Small intestine (tissue), 7 donors: ENCODE measurements around the gene SLC25A13. TPM values are rescaled to one million over a fixed set of nuclear protein-coding genes. Genes with fewer than 3 reads are reported as not detected.

Source experiments
- DNase-seq, 2 donors: peaks; one replicate each; pipeline versions ENCODE4 v3.0.0 to v3.0.0-alpha.2; 2013
- FAIRE-seq: peaks from 2 replicates; lab custom pipeline; 2012; peaks lifted over from hg19 to GRCh38; lab: Jason Lieb, UNC
- H3K27ac ChIP-seq, 3 donors: one replicate each; pipeline ENCODE4 v1.5.1; 2013; ENCODE audit warnings: low read length in 2 of 3, mild to moderate bottlenecking in 2 of 3, control low read depth in 1 of 3, inconsistent platforms in 1 of 3, low read depth in 1 of 3, moderate library complexity in 1 of 3
- H3K27me3 ChIP-seq, 3 donors: one replicate each; pipeline ENCODE4 v1.6.1; 2013; ENCODE audit warnings: low read length in 3 of 3, inconsistent platforms in 1 of 3; ENCODE audit not compliant: control insufficient read depth in 3 of 3, insufficient read depth in 3 of 3
- H3K36me3 ChIP-seq, 3 donors: one replicate each; pipeline ENCODE4 v1.6.1; 2013; ENCODE audit warnings: low read length in 3 of 3, inconsistent platforms in 1 of 3, low read depth in 1 of 3, mild to moderate bottlenecking in 1 of 3, moderate library complexity in 1 of 3; ENCODE audit not compliant: control insufficient read depth in 3 of 3, insufficient read depth in 2 of 3
- H3K4me1 ChIP-seq, 3 donors: one replicate each; pipeline ENCODE4 v1.6.1; 2013; ENCODE audit warnings: low read length in 2 of 3, inconsistent platforms in 1 of 3, low read depth in 1 of 3, mild to moderate bottlenecking in 1 of 3, moderate library complexity in 1 of 3; ENCODE audit not compliant: control insufficient read depth in 3 of 3, insufficient read depth in 2 of 3
- H3K4me3 ChIP-seq, 3 donors: one replicate each; pipeline ENCODE4 v1.5.1; 2013; ENCODE audit warnings: low read length in 3 of 3, control low read depth in 1 of 3, inconsistent platforms in 1 of 3, low read depth in 1 of 3, mild to moderate bottlenecking in 1 of 3, moderate library complexity in 1 of 3
- H3K9me3 ChIP-seq, 2 donors: one replicate each; pipeline ENCODE4 v1.6.1; 2013; ENCODE audit warnings: low read depth in 1 of 2, low read length in 1 of 2; ENCODE audit not compliant: control insufficient read depth in 2 of 2, insufficient read depth in 1 of 2
- WGBS, 3 donors: extraction: QIAGEN DNeasy Blood & Tissue Kit; methylation state at CpG; one replicate each; pipeline ENCODE4 v1.1.7; 2013; 5-methylcytosine and 5-hydroxymethylcytosine counted together
- polyA plus RNA-seq, 4 donors: library from polyadenylated mRNA; stranded (reverse) in 3 of 4; unstranded in 1 of 4; fragments of 200-250 nt in 3 of 4; fragments of 120-200 nt in 1 of 4; gene quantifications; one replicate each; pipeline versions ENCODE4 v1.2.1 to v1.2.3, GENCODE V29; 2013
- donor health status: healthy with polysubstance abuse.
- donor health status: control.
- donor health status: control.
- donor health status: Bipolar disorder and iron deficiency.
- donor health status: healthy.

The SLC25A13 gene
- polyA plus RNA-seq, 4 donors: 25.9 to 49.0 (median 39.4) TPM

DNA sequence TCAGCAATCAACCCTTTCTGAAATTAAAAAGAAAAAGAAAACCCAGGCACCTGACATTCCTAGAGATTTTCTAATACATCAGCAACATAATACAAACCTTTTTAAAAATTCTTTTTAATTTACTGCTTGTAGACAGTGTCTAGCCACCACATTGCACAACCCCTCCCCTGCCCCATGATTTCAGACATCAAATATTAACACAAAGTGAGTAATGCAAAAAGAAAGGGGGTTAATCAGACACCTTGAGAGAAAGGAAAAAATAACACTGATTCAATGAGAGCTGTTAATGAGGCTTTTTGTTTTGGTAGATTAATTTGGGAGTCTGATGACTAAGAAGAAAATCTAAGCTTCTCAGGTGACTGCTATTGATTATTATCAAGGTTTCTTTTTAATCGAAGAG lies 55.3 kb downstream of the SLC25A13 start:
- Histone ChIP-seq H3K4me3 (no peak overlapping the region), H3K4me1 (no peaks in the 10 kb centered on the region), H3K36me3 (peaks cover 2 to 12% (median 6%) of the 10 kb centered on the region in 3 donors), H3K9me3 (no peaks in the 10 kb centered on the region), H3K27ac (no peak overlapping the region), H3K27me3 (no peaks in the 10 kb centered on the region)
- no peak for FAIRE-seq
- DNase-seq: no peak
- WGBS, 3 donors: 94 to 99% (median 95%) methylated on average over 1 of the region's 1 CpG

DNA sequence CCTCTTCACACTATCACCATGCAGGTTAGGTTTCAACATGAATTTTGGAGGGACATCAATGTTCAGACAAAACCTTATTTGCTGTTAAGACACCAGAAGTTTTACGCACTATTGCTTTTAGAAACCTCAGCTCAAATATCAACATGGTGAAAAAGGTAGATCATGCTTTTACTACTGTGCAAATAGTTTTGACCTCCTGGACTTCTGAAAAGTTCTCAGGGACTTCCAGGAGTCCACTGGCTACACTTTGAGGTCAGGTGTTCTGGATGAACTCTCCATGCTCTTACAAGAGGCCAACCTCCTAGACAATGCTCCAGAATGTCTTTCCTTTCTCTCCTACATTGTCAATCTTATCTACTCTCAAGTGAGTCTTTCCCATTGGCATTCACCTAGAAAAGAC lies 55.9 kb downstream of the SLC25A13 start:
- Histone ChIP-seq H3K27me3 (no peaks in the 10 kb centered on the region), H3K36me3 (peaks cover 2 to 12% (median 6%) of the 10 kb centered on the region in 3 donors), H3K4me1 (no peaks in the 10 kb centered on the region), H3K4me3 (no peak overlapping the region), H3K27ac (no peak overlapping the region), H3K9me3 (no peaks in the 10 kb centered on the region)
- FAIRE-seq (no peak), DNase-seq (no peak)
- 98 to 100% (median 98%) methylated on average over 1 of the region's 1 CpG for WGBS, 3 donors

DNA sequence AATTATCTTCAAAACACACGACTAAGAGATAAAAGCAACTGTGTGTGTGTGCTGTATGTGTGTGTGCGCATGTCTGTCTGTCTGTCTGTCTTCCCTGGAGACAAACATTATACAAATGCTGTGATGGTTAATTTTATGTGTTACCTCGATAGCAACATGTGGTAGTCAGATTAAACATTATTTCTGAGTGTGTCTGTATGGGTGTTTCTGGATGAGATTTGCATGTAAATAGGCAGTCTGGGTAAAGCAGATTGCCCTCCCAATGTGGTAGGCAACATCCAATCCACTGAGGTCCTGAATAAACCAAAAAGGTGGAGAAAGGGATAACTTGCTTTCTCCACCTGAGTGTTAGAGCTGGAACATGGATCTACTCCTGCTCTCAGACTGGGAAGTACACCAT lies 67.9 kb downstream of the SLC25A13 start:
- Histone ChIP-seq H3K4me1 (no peaks in the 10 kb centered on the region), H3K27ac (no peak overlapping the region), H3K4me3 (no peak overlapping the region), H3K27me3 (no peaks in the 10 kb centered on the region), H3K9me3 (peaks cover 0 to 3% of the 10 kb centered on the region in 2 donors), H3K36me3 (peaks cover 0 to 3% (median 0%) of the 10 kb centered on the region in 3 donors)
- 73 to 87% (median 79%) methylated on average over 3 of the region's 3 CpGs for WGBS, 3 donors
- DNase-seq: no peak
- FAIRE-seq: no peak

DNA sequence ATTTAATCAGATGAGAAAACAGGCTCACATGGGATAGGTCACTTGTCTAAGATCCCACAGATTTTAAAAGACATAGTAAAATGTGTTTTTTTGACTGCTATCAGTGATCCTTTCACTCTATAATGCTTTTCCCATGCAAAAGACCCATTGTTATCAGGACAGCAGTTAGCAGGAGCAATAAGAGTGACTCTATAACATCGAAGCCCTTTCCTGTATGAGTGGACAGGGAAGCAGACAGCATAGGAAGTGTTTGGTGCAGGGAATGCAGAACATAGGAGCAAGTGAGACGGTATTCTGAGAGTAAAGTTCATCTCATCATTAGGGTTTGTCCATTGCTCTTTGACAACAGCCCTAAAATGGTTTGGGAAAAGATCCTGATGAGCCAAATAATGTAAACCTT lies 68.5 kb downstream of the SLC25A13 start:
- peaks cover 0 to 3% of the 10 kb centered on the region in 2 donors for H3K9me3 ChIP-seq
- H3K4me1 ChIP-seq: no peaks in the 10 kb centered on the region
- no peak overlapping the region for H3K4me3 ChIP-seq
- DNase-seq (no peak), FAIRE-seq (no peak)
- H3K36me3 ChIP-seq: peaks cover 0 to 3% (median 0%) of the 10 kb centered on the region in 3 donors
- H3K27ac ChIP-seq: no peak overlapping the region
- no peaks in the 10 kb centered on the region for H3K27me3 ChIP-seq
- 49 to 58% (median 57%) methylated on average over 2 of the region's 2 CpGs for WGBS, 3 donors

DNA sequence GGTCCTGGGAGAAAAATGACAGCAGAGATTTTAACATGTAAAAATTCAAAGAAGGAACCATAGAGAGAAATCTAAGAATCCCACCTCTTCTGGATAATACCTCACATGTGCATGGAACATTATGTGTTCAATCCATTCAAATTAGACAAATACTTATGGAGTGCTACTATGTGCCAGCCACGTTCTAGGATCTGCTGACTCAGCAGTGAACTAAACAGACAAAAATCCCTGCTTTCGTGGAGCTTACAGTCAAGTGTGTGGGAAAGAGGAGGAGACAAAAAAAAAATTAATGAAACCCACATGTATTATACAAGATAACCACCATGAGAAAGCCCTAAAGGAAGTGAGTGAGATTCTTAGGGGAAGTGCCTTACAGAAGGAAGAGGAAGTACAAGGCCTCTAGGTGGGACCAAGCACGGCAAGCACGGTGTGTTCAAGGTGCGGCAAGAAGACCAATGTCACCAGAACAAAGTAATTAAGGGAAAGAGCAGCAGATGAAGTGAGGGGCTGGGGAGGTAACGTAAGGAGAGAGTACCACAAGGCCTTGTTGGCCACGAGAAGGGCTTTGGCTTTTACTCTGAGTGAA lies 71.0 kb downstream of the SLC25A13 start:
- H3K27ac ChIP-seq: no peak overlapping the region
- DNase-seq (peak in 1 of 2 donors; percentile 7), FAIRE-seq (no peak)
- peaks cover 0 to 3% (median 0%) of the 10 kb centered on the region in 3 donors for H3K36me3 ChIP-seq
- H3K4me1 ChIP-seq: no peaks in the 10 kb centered on the region
- WGBS, 3 donors: 70 to 74% (median 72%) methylated on average over 7 of the region's 7 CpGs
- no peaks in the 10 kb centered on the region for H3K27me3 ChIP-seq
- no peak overlapping the region for H3K4me3 ChIP-seq
- peaks cover 0 to 3% of the 10 kb centered on the region in 2 donors for H3K9me3 ChIP-seq

DNA sequence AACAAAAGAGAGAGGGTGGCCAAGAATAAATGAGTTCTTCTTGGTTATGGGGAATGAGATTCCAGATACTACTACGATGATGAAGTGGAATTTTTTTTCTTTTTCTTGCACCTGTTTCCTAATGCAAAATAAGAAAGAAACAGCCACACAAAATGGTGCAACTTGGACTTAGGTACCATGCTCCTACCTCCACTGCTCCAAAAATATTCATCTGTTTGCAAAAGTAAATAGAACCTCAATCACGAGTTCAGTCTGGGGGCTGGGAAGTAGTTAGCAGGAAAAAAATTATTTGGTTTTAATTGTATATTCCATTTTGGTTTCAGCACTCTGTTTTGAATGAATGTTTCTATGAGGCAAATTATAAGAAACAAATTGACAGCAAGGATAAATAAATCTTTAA lies 73.5 kb downstream of the SLC25A13 start:
- Histone ChIP-seq H3K27me3 (no peaks in the 10 kb centered on the region), H3K4me1 (no peaks in the 10 kb centered on the region), H3K27ac (no peak overlapping the region), H3K9me3 (no peaks in the 10 kb centered on the region), H3K36me3 (peaks cover 0 to 5% (median 0%) of the 10 kb centered on the region in 3 donors), H3K4me3 (no peak overlapping the region)
- FAIRE-seq (no peak), DNase-seq (no peak)
- WGBS, 3 donors: 72 to 80% (median 80%) methylated on average over 2 of the region's 2 CpGs

DNA sequence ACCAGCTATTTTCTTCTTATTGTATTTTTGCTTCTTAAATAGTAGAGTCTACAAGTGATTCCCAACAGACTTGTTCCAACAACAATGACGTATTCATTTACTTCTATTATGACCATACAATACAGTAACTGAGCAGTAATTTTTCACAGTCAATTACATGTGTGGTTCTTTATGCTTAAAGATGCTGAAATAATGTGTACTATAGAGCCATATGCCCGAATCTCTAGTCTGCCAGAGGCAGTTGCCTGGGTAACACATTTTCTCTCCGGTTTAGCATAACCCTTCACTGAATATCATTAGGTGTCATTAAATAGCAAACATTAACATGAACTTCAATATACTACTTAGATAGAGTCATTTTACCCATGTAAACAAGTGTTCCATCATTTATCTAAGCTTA lies 75.0 kb downstream of the SLC25A13 start:
- DNase-seq: no peak
- no peak for FAIRE-seq
- WGBS, 3 donors: 85 to 91% (median 89%) methylated on average over 3 of the region's 3 CpGs

DNA sequence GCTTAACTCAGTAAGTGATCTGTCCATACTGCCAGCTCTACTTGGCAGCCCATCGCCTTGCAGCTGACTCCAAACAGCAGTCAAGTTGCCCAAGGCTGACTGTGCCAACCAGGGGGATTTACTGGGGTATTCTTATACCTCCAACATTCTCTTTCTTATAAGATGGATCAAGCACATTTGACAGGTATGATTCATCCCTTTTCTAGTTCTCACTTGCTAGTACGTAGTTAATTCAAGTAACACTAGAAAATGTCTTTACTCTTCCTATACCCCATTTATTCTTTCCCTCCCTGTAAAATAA lies 77.0 kb downstream of the SLC25A13 start:
- Histone ChIP-seq H3K4me3 (no peak overlapping the region), H3K27me3 (no peaks in the 10 kb centered on the region), H3K9me3 (no peaks in the 10 kb centered on the region), H3K36me3 (peaks cover 0 to 2% (median 0%) of the 10 kb centered on the region in 3 donors), H3K4me1 (peaks cover 0 to 4% (median 0%) of the 10 kb centered on the region in 3 donors), H3K27ac (no peak overlapping the region)
- DNase-seq (no peak), FAIRE-seq (no peak)
- 98 to 100% (median 98%) methylated on average over 2 of the region's 2 CpGs for WGBS, 3 donors

More for the DNA sequence above, 75.0 kb downstream of the SLC25A13 start:
- H3K9me3 ChIP-seq: no peaks in the 10 kb centered on the region
- H3K27me3 ChIP-seq: no peaks in the 10 kb centered on the region
- peaks cover 0 to 4% (median 0%) of the 10 kb centered on the region in 3 donors for H3K4me1 ChIP-seq
- no peak overlapping the region for H3K27ac ChIP-seq
- peaks cover 0 to 5% (median 0%) of the 10 kb centered on the region in 3 donors for H3K36me3 ChIP-seq
- H3K4me3 ChIP-seq: no peak overlapping the region
